SU-DHL-6 (cell line): Measurements from ENCODE around the gene TNFRSF19.

Source experiments
- H2AFZ ChIP-seq: fragments of 200-600 bp; sonication (generic); 2 replicates; pipeline ENCODE4 v1.6.1; 2014; ENCODE audit warnings: low read depth, mild to moderate bottlenecking, moderate library complexity, mixed read lengths, antibody characterized with exemption, low read length; ENCODE audit not compliant: severe bottlenecking
- H3F3A ChIP-seq: fragments of 200-600 bp; shearing (Covaris generic); 2 replicates; pipeline ENCODE4 v1.6.0; 2016; ENCODE audit warnings: antibody characterized with exemption, mild to moderate bottlenecking; ENCODE audit not compliant: insufficient read depth
- H3K27ac ChIP-seq: fragments of 200-600 bp; sonication (generic); 2 replicates; pipeline ENCODE4 v1.5.1; 2016; ENCODE audit warnings: low read depth, mild to moderate bottlenecking, low read length, moderate library complexity, mixed read lengths
- H3K27me3 ChIP-seq: fragments of 200-600 bp; sonication (generic), shearing (Covaris generic); 2 replicates; pipeline ENCODE4 v1.6.0; 2014; ENCODE audit warnings: mild to moderate bottlenecking, low read length
- H3K36me3 ChIP-seq: fragments of 200-600 bp; sonication (generic); 2 replicates; pipeline ENCODE4 v1.6.1; 2014; ENCODE audit warnings: mild to moderate bottlenecking, low read length, mixed read lengths
- H3K4me2 ChIP-seq: fragments of 300-600, 200-600 bp; shearing (Covaris generic), sonication (generic); 2 replicates; pipeline ENCODE4 v1.6.0; 2014; ENCODE audit warnings: low read length, low read depth, mild to moderate bottlenecking; ENCODE audit not compliant: poor library complexity, severe bottlenecking
- H3K4me3 ChIP-seq: fragments of 200-600 bp; sonication (generic); 2 replicates; pipeline ENCODE4 v1.5.1; 2014; ENCODE audit warnings: antibody characterized with exemption, low read length, mild to moderate bottlenecking, mixed read lengths; ENCODE audit not compliant: insufficient read depth, poor library complexity, severe bottlenecking
- H3K79me2 ChIP-seq: fragments of 200-600 bp; sonication (generic); 2 replicates; pipeline ENCODE4 v1.6.1; 2014; ENCODE audit warnings: mild to moderate bottlenecking, low read length, moderate library complexity; ENCODE audit not compliant: insufficient read depth
- H3K9ac ChIP-seq: fragments of 200-600 bp; sonication (generic); 2 replicates; pipeline ENCODE4 v1.7.0; 2014; ENCODE audit warnings: mild to moderate bottlenecking, low read length
- H3K9me2 ChIP-seq: fragments of 200-600 bp; sonication (generic); replicated peaks from 2 replicates; pipeline ENCODE4 v1.6.1; 2014; ENCODE audit warnings: low read length; ENCODE audit not compliant: insufficient read depth
- H3K9me3 ChIP-seq: fragments of 200-600 bp; sonication (generic); 2 replicates; pipeline ENCODE4 v1.6.1; 2014; ENCODE audit warnings: low read length, mixed read lengths; ENCODE audit not compliant: insufficient read depth
- H4K20me1 ChIP-seq: fragments of 200-600 bp; sonication (generic); 2 replicates; pipeline ENCODE4 v1.6.1; 2014; ENCODE audit warnings: low read depth, mild to moderate bottlenecking, antibody characterized with exemption, low read length, moderate library complexity, mixed read lengths
- EZH2phosphoT487 ChIP-seq: fragments of 200-600 bp; sonication (generic), shearing (Covaris generic); conservative IDR thresholded peaks from 2 replicates; pipeline ENCODE4 v1.6.1; 2018; ENCODE audit warnings: mild to moderate bottlenecking, antibody characterized with exemption, low read length, moderate library complexity, mixed read lengths
- TF ChIP-seq, protein P1 (sequence below): fragments of 200-600 bp; sonication (generic); IDR thresholded peaks from one replicate; pipeline ENCODE4 v1.5.1; 2017; ENCODE audit warnings: antibody characterized with exemption, mild to moderate bottlenecking, low read length, moderate library complexity; ENCODE audit not compliant: insufficient read depth, poor library complexity, severe bottlenecking

The TNFRSF19 gene

GRCh38 chr13:23541221-23541824 is 28.9 kb upstream of the TNFRSF19 start:
- no peaks in the 10 kb centered on the region for H3K79me2 ChIP-seq
- no peaks in the 10 kb centered on the region for H3F3A ChIP-seq
- H2AFZ ChIP-seq, result no peak overlapping the region
- no peak overlapping the region for H3K4me2 ChIP-seq
- H3K9me2 ChIP-seq, result no peaks in the 10 kb centered on the region
- no peaks in the 10 kb centered on the region for H4K20me1 ChIP-seq
- no peak for TF ChIP-seq EZH2phosphoT487
- TF ChIP-seq, protein P1, sequence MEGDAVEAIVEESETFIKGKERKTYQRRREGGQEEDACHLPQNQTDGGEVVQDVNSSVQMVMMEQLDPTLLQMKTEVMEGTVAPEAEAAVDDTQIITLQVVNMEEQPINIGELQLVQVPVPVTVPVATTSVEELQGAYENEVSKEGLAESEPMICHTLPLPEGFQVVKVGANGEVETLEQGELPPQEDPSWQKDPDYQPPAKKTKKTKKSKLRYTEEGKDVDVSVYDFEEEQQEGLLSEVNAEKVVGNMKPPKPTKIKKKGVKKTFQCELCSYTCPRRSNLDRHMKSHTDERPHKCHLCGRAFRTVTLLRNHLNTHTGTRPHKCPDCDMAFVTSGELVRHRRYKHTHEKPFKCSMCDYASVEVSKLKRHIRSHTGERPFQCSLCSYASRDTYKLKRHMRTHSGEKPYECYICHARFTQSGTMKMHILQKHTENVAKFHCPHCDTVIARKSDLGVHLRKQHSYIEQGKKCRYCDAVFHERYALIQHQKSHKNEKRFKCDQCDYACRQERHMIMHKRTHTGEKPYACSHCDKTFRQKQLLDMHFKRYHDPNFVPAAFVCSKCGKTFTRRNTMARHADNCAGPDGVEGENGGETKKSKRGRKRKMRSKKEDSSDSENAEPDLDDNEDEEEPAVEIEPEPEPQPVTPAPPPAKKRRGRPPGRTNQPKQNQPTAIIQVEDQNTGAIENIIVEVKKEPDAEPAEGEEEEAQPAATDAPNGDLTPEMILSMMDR, result no peak
- H3K27ac ChIP-seq, result no peak overlapping the region
- no peak overlapping the region for H3K9ac ChIP-seq
- H3K9me3 ChIP-seq, result no peaks in the 10 kb centered on the region
- no peak overlapping the region for H3K4me3 ChIP-seq
- H3K36me3 ChIP-seq, result no peaks in the 10 kb centered on the region
- no peaks in the 10 kb centered on the region for H3K27me3 ChIP-seq

DNA sequence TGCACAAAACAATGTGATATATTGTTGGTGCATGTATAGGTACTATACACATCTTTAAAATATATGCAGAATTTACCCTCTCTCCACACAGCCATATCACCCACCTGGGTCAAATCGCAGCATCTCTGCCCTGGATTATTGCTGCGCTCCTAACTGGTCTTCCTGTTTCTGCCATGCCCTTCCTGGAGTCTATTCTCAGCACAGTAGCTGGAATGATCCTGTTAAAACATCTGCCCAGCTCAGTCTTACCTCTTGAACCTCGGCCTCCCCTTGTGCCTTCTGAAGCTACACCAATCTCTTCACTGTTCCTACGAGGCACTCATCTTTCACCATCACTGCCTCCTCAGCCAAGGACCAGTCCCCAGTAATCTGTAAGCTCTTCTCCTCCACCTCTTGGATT is 25.5 kb upstream of the TNFRSF19 start:
- TF ChIP-seq, protein P1, result no peak
- no peak for TF ChIP-seq EZH2phosphoT487
- H3K9ac ChIP-seq, result no peak overlapping the region
- H3K9me3 ChIP-seq, result no peaks in the 10 kb centered on the region
- no peaks in the 10 kb centered on the region for H3K36me3 ChIP-seq
- no peaks in the 10 kb centered on the region for H3K27me3 ChIP-seq
- no peak overlapping the region for H3K4me3 ChIP-seq
- no peaks in the 10 kb centered on the region for H3K9me2 ChIP-seq
- H3K4me2 ChIP-seq, result no peak overlapping the region
- no peak overlapping the region for H2AFZ ChIP-seq
- H4K20me1 ChIP-seq, result no peaks in the 10 kb centered on the region
- no peaks in the 10 kb centered on the region for H3K79me2 ChIP-seq
- H3F3A ChIP-seq, result no peaks in the 10 kb centered on the region
- no peak overlapping the region for H3K27ac ChIP-seq

- Histone ChIP-seq H3K79me2 (no peaks in the 10 kb centered on the region), H2AFZ (no peak overlapping the region), H3K4me2 (no peak overlapping the region), H3K9ac (no peak overlapping the region), H3K9me3 (no peaks in the 10 kb centered on the region), H3K4me3 (no peak overlapping the region), H4K20me1 (no peaks in the 10 kb centered on the region), H3K27ac (no peak overlapping the region), H3K9me2 (no peaks in the 10 kb centered on the region), H3K36me3 (no peaks in the 10 kb centered on the region), H3F3A (no peaks in the 10 kb centered on the region), H3K27me3 (no peaks in the 10 kb centered on the region)
- TF ChIP-seq, protein P1, result no peak
- no peak for TF ChIP-seq EZH2phosphoT487
Observed at GRCh38 chr13:23547000-23547590, 23.1 kb upstream of the TNFRSF19 start.
